ENCODE data around the gene FHDC1.

DNA sequence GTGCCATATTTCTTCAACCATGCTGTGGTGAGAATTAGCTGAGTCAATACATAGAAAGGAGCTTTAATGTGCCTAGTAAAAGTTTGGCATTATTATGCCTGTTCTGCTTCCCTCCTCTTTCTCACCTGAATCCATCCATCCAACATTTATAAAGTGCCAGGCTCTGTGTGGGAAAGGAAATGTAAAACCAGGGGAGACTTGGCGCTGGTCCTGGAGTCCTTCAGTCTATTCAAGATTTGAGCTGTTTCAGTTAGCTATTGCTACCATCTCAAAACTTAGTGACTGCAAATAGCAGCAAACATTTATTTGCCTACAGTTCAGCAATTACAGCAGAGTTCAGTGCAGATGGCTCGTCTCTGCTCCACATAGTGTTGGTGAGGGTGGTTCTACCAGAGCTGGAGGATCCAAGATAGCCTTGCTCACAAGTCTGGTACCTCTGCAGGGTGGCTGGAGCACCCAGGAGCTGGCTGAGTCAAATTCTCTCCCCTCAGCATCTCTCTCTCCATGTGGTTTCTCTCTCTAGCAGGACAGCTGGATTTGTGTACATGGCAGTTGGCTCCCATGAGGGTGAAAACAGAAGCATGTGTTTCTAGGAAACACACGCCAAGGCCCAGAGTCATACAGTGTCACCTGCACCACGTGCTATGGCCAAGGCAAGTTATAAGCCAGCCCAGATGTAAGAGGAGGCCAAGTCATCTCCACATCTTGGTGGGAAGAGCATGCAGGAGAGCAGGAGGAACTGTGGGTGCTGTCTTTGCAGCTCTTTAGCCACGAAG lies 77.3 kb downstream of the FHDC1 start:
- TF ChIP-seq, protein P1, sequence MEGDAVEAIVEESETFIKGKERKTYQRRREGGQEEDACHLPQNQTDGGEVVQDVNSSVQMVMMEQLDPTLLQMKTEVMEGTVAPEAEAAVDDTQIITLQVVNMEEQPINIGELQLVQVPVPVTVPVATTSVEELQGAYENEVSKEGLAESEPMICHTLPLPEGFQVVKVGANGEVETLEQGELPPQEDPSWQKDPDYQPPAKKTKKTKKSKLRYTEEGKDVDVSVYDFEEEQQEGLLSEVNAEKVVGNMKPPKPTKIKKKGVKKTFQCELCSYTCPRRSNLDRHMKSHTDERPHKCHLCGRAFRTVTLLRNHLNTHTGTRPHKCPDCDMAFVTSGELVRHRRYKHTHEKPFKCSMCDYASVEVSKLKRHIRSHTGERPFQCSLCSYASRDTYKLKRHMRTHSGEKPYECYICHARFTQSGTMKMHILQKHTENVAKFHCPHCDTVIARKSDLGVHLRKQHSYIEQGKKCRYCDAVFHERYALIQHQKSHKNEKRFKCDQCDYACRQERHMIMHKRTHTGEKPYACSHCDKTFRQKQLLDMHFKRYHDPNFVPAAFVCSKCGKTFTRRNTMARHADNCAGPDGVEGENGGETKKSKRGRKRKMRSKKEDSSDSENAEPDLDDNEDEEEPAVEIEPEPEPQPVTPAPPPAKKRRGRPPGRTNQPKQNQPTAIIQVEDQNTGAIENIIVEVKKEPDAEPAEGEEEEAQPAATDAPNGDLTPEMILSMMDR (IDR thresholded peaks at IDR 0.05): no peak
- no peak for TF ChIP-seq POLR2A (IDR thresholded peaks at IDR 0.05)

All from body of pancreas (tissue), 4 donors.